WTC11 (cell line): ENCODE measurements around the gene ADAMTS10.

ENCODE experiments used
- SMAD4 ChIP-seq: sonication (generic); formaldehyde crosslinking; IDR thresholded peaks from 2 replicates; pipeline ENCODE4 v1.8.0; 2022; ENCODE audit warnings: mild to moderate bottlenecking, missing genetic modification reagents
- TF ChIP-seq, protein P1 (sequence below): fragments of 200-600 bp; IDR thresholded peaks from 2 replicates; pipeline ENCODE4 v1.8.0; 2022; ENCODE audit warnings: antibody characterized with exemption
- TF ChIP-seq, protein P2 (sequence below): fragments of 250-450 bp; sonication (Bioruptor Pico); IDR thresholded peaks from 2 replicates; pipeline ENCODE4 v1.8.0; 2021; ENCODE audit warnings: mild to moderate bottlenecking
- TF ChIP-seq, protein P3 (sequence below): sonication (generic); formaldehyde crosslinking; IDR thresholded peaks from 2 replicates; pipeline ENCODE4 v1.8.1; 2022; ENCODE audit warnings: missing genetic modification reagents, borderline replicate concordance

DNA sequence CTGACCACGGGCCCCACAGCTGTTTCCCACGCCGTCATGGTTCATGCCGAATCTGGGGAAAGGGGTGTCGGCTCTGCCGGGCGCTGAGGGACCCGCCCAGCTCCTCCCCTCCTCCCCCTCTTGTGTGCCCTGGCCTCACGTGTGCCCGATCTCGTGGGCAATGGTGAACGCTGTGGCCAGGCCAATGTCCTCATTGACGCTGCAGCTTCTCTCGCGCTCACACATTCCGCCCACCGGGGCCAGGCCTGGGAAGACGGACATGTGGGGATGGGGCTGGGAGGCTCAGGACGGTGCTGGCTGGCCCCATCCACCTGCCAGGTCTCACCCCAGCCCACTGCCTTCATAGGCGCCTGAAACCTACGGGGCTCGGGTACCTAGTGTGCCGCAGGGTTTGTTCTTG, 14.3 kb downstream of the ADAMTS10 start:
- TF ChIP-seq, protein P1, sequence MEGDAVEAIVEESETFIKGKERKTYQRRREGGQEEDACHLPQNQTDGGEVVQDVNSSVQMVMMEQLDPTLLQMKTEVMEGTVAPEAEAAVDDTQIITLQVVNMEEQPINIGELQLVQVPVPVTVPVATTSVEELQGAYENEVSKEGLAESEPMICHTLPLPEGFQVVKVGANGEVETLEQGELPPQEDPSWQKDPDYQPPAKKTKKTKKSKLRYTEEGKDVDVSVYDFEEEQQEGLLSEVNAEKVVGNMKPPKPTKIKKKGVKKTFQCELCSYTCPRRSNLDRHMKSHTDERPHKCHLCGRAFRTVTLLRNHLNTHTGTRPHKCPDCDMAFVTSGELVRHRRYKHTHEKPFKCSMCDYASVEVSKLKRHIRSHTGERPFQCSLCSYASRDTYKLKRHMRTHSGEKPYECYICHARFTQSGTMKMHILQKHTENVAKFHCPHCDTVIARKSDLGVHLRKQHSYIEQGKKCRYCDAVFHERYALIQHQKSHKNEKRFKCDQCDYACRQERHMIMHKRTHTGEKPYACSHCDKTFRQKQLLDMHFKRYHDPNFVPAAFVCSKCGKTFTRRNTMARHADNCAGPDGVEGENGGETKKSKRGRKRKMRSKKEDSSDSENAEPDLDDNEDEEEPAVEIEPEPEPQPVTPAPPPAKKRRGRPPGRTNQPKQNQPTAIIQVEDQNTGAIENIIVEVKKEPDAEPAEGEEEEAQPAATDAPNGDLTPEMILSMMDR: no peak
- TF ChIP-seq, protein P2, sequence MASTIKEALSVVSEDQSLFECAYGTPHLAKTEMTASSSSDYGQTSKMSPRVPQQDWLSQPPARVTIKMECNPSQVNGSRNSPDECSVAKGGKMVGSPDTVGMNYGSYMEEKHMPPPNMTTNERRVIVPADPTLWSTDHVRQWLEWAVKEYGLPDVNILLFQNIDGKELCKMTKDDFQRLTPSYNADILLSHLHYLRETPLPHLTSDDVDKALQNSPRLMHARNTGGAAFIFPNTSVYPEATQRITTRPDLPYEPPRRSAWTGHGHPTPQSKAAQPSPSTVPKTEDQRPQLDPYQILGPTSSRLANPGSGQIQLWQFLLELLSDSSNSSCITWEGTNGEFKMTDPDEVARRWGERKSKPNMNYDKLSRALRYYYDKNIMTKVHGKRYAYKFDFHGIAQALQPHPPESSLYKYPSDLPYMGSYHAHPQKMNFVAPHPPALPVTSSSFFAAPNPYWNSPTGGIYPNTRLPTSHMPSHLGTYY (CRISPR knock-in tag): no peak
- TF ChIP-seq SMAD4 (CRISPR knock-in tag): no peak
- TF ChIP-seq, protein P3, sequence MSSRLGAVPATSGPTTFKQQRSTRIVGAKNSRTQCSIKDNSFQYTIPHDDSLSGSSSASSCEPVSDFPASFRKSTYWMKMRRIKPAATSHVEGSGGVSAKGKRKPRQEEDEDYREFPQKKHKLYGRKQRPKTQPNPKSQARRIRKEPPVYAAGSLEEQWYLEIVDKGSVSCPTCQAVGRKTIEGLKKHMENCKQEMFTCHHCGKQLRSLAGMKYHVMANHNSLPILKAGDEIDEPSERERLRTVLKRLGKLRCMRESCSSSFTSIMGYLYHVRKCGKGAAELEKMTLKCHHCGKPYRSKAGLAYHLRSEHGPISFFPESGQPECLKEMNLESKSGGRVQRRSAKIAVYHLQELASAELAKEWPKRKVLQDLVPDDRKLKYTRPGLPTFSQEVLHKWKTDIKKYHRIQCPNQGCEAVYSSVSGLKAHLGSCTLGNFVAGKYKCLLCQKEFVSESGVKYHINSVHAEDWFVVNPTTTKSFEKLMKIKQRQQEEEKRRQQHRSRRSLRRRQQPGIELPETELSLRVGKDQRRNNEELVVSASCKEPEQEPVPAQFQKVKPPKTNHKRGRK (CRISPR knock-in tag): no peak
